Parathyroid adenoma (tissue), 2 donors: ENCODE measurements around the gene TJAP1.

Experiments used
- H2AFZ ChIP-seq: fragments of 300-600 bp; sonication (generic); one replicate; pipeline ENCODE4 v1.7.0; 2017; ENCODE audit warnings: antibody characterized with exemption, mild to moderate bottlenecking
- H3K27ac ChIP-seq: fragments of 300-600 bp; sonication (generic); one replicate; pipeline ENCODE4 v1.7.0; 2017
- H3K27me3 ChIP-seq: fragments of 300-600 bp; sonication (generic); one replicate; pipeline ENCODE4 v1.7.0; 2017; ENCODE audit warnings: low read length; ENCODE audit not compliant: control insufficient read depth, insufficient read depth
- H3K36me3 ChIP-seq: fragments of 300-600 bp; sonication (generic); one replicate; pipeline ENCODE4 v1.7.0; 2017; ENCODE audit warnings: low read length; ENCODE audit not compliant: control insufficient read depth, insufficient read depth
- H3K4me1 ChIP-seq: fragments of 300-600 bp; sonication (generic); one replicate; pipeline ENCODE4 v1.7.0; 2017; ENCODE audit warnings: control low read depth
- H3K4me2 ChIP-seq: fragments of 300-600 bp; sonication (generic); one replicate; pipeline ENCODE4 v1.7.0; 2017; ENCODE audit warnings: low read length
- H3K4me3 ChIP-seq: fragments of 300-600 bp; sonication (generic); one replicate; pipeline ENCODE4 v1.7.0; 2017; ENCODE audit warnings: low read depth, low read length
- H3K79me2 ChIP-seq: fragments of 300-600 bp; sonication (generic); one replicate; pipeline ENCODE4 v1.7.0; 2017; ENCODE audit warnings: control low read depth
- H3K9ac ChIP-seq: fragments of 300-600 bp; sonication (generic); one replicate; pipeline ENCODE4 v1.7.0; 2017; ENCODE audit warnings: mild to moderate bottlenecking
- H3K9me3 ChIP-seq: fragments of 300-600 bp; sonication (generic); one replicate; pipeline ENCODE4 v1.7.0; 2017; ENCODE audit warnings: low read length; ENCODE audit not compliant: control insufficient read depth
- CTCF ChIP-seq: fragments of 300-600 bp; sonication (generic); IDR thresholded peaks from one replicate; pipeline ENCODE4 v1.7.0; 2017; ENCODE audit warnings: antibody characterized with exemption, mild to moderate bottlenecking
- donor health status: primary hyperparathyroidism.

Gene TJAP1, protein sequence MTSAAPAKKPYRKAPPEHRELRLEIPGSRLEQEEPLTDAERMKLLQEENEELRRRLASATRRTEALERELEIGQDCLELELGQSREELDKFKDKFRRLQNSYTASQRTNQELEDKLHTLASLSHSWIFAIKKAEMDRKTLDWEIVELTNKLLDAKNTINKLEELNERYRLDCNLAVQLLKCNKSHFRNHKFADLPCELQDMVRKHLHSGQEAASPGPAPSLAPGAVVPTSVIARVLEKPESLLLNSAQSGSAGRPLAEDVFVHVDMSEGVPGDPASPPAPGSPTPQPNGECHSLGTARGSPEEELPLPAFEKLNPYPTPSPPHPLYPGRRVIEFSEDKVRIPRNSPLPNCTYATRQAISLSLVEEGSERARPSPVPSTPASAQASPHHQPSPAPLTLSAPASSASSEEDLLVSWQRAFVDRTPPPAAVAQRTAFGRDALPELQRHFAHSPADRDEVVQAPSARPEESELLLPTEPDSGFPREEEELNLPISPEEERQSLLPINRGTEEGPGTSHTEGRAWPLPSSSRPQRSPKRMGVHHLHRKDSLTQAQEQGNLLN

DNA sequence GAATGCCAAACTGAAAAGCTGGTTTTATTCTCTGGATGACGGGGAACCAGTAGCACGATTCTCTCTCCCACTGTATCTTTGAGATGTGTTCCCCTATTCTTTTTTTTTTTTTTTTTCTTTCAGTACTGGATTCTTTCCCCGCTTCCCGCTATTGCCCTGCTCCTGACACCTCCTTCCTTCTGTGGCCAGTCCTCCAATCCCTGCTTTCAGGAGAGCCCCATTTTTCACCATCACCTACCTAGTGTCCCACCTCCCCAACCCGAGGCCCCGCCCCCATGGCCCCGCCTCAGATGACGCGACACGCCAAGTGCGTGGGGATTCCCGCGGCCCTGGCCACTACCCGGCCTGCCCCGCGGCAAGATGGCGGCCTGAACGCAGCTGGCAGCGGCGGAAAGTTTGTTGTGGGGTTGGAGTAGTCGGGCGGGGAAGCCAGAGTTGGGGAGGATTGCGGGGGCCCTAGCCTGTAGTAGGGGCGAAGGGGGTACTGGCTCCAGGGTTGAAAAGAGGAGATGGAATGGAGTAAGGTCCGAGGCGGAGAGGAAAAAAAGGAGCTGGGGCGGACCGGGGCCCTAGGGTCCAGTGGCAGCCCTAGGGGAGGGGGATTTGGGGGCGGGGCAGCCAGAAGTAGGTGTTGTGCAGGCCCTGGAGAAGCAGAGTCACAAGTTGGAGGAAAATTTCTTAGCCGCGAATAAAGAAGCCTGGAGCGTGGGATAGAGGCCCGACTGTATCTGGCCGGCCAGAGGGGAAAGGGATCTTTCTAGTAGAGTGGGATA is at the start of gene TJAP1:
Gene TJAP1, plus strand, starts transcription at position 336 of the 773 bp plus-strand sequence. CDS start 21,432 bp downstream, outside the sequence.
- Histone ChIP-seq H2AFZ (peak within 1 kb of the TSS; percentile 78), H3K27me3 (no peaks in the 10 kb centered on the region), H3K79me2 (peaks cover 30% of the 10 kb centered on the region), H3K27ac (peak within 1 kb of the TSS; percentile 52), H3K4me1 (peaks cover 11% of the 10 kb centered on the region), H3K9me3 (no peaks in the 10 kb centered on the region), H3K9ac (peak within 1 kb of the TSS; percentile 47), H3K36me3 (no peaks in the 10 kb centered on the region), H3K4me2 (peak within 1 kb of the TSS; percentile 98), H3K4me3 (peak within 1 kb of the TSS; percentile 83)
- no peak for TF ChIP-seq CTCF

- Histone ChIP-seq H3K9ac (peak overlapping the region; percentile 55), H2AFZ (peak overlapping the region; percentile 93), H3K4me3 (peak overlapping the region; percentile 92), H3K9me3 (no peaks in the 10 kb centered on the region), H3K27me3 (no peaks in the 10 kb centered on the region), H3K79me2 (peaks cover 6% of the 10 kb centered on the region), H3K27ac (peak overlapping the region; percentile 75), H3K4me2 (peak overlapping the region; percentile 100), H3K36me3 (no peaks in the 10 kb centered on the region), H3K4me1 (peaks cover 9% of the 10 kb centered on the region)
- no peak for TF ChIP-seq CTCF
These were observed 49.2 kb upstream of the TJAP1 start for GRCh38 chr6:43428112-43428570.

GRCh38 chr6:43428874-43429273 is 48.5 kb upstream of the TJAP1 start:
- H3K27me3 ChIP-seq, result no peaks in the 10 kb centered on the region
- no peak overlapping the region for H2AFZ ChIP-seq
- H3K79me2 ChIP-seq, result peaks cover 6% of the 10 kb centered on the region
- peaks cover 9% of the 10 kb centered on the region for H3K4me1 ChIP-seq
- no peaks in the 10 kb centered on the region for H3K9me3 ChIP-seq
- H3K27ac ChIP-seq, result no peak overlapping the region
- H3K9ac ChIP-seq, result no peak overlapping the region
- no peaks in the 10 kb centered on the region for H3K36me3 ChIP-seq
- peak overlapping the region; percentile 100 for H3K4me2 ChIP-seq
- H3K4me3 ChIP-seq, result no peak overlapping the region
- TF ChIP-seq CTCF, result no peak

- Histone ChIP-seq H3K27me3 (no peaks in the 10 kb centered on the region), H3K9me3 (no peaks in the 10 kb centered on the region), H3K9ac (no peak overlapping the region), H3K4me3 (no peak overlapping the region), H3K27ac (no peak overlapping the region), H3K36me3 (no peaks in the 10 kb centered on the region), H3K4me2 (no peak overlapping the region), H3K4me1 (peaks cover 9% of the 10 kb centered on the region), H3K79me2 (peaks cover 6% of the 10 kb centered on the region), H2AFZ (no peak overlapping the region)
- no peak for TF ChIP-seq CTCF
These were observed 45.1 kb upstream of the TJAP1 start for GRCh38 chr6:43432009-43432945.
